Measurements from ENCODE around the gene NOTCH3. TPM values are rescaled to one million over a fixed set of nuclear protein-coding genes. Genes with fewer than 3 reads are reported as not detected.
A peak's percentile ranks its signal among the peaks of the same experiment; 100 is the strongest.

NOTCH3 gene
- total RNA-seq, 2 donors from 2014 or later = 0.02 TPM

DNA sequence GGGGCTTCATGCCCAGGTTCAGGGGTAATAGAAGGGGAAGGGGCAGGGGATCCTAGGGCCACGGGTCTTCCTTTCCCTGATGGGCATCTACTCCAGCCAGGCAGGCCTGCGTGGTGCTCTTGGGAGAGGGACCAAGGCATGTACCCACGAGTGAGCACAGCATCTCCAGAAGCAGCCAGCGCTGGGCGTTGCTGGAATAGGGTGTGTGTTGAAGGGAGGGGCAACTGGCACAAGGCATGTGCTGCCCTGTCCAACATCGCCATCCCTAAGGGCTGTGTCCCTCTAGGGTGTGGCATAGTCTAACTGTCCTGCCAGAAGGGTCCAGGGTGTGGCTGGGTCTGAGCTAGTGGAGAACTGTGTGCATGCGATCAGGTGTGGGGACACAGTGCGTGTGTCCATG, 2.9 kb downstream of the NOTCH3 start:
- Mint-ChIP-seq H3K36me3 (ENCODE audit: insufficient read depth in 2 of 2) (peaks cover 0 to 5% of the 10 kb centered on the region in 2 donors), H3K4me3 (no peak overlapping the region), H3K4me1 (ENCODE audit: low read depth) (peaks cover 9% of the 10 kb centered on the region), H3K9me3 (no peaks in the 10 kb centered on the region), H3K27ac (no peak overlapping the region), H3K27me3 (ENCODE audit: low read depth) (peaks cover 65% of the 10 kb centered on the region)
- peak in 1 of 2 donors; percentile 8 for ATAC-seq (replicated peaks in 1 of 2)
- no peak for DNase-seq

DNA sequence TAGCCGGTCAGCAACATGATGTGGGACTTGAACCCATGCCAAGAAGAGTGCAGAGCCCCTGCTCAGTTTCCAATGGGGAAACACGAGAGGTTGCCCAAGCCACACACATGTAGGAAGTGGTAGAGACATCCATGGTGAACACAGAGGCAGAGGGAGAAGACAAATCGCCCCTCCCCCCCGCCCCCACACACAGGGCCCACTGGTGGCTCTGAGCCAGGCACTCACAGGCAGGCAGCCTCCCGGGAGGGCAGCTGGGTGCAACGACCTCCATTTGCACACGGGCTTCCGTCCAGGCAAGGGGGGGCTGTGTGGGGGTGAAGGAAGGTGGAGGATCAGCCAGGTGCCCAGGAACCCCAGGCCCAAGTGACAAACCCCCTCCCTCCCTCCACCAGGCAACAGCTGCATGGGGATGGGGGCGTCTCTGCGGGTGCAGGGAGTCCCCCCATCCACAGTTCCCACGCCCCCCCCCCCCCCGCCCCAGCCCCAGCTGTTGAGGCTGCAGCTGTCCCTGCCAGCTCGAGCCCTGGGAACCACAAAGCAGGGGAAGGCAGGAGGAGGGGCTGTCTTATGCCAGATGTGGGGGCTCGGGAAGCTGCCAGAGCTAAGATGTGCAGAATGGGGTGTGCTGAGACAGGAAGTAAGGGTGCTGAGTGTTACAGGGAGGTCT, 3.4 kb downstream of the NOTCH3 start:
- H3K27ac Mint-ChIP-seq = no peak overlapping the region
- peaks cover 60% of the 10 kb centered on the region for H3K27me3 Mint-ChIP-seq (ENCODE audit: low read depth)
- H3K4me1 Mint-ChIP-seq (ENCODE audit: low read depth) = peaks cover 9% of the 10 kb centered on the region
- ATAC-seq (replicated peaks in 1 of 2) (no peak), DNase-seq (no peak)
- no peaks in the 10 kb centered on the region for H3K9me3 Mint-ChIP-seq
- H3K36me3 Mint-ChIP-seq (ENCODE audit: insufficient read depth in 2 of 2) = peaks cover 0 to 5% of the 10 kb centered on the region in 2 donors
- no peak overlapping the region for H3K4me3 Mint-ChIP-seq

GRCh38 chr19:15196360-15197005, 4.3 kb downstream of the NOTCH3 start:
- peaks cover 9% of the 10 kb centered on the region for H3K4me1 Mint-ChIP-seq (ENCODE audit: low read depth)
- no peak overlapping the region for H3K27ac Mint-ChIP-seq
- peaks cover 0 to 3% of the 10 kb centered on the region in 2 donors for H3K36me3 Mint-ChIP-seq (ENCODE audit: insufficient read depth in 2 of 2)
- peaks cover 51% of the 10 kb centered on the region for H3K27me3 Mint-ChIP-seq (ENCODE audit: low read depth)
- DNase-seq (no peak), ATAC-seq (replicated peaks in 1 of 2) (no peak)
- H3K9me3 Mint-ChIP-seq = no peaks in the 10 kb centered on the region
- peak overlapping the region in 1 of 2 donors; percentile 47 for H3K4me3 Mint-ChIP-seq

DNA sequence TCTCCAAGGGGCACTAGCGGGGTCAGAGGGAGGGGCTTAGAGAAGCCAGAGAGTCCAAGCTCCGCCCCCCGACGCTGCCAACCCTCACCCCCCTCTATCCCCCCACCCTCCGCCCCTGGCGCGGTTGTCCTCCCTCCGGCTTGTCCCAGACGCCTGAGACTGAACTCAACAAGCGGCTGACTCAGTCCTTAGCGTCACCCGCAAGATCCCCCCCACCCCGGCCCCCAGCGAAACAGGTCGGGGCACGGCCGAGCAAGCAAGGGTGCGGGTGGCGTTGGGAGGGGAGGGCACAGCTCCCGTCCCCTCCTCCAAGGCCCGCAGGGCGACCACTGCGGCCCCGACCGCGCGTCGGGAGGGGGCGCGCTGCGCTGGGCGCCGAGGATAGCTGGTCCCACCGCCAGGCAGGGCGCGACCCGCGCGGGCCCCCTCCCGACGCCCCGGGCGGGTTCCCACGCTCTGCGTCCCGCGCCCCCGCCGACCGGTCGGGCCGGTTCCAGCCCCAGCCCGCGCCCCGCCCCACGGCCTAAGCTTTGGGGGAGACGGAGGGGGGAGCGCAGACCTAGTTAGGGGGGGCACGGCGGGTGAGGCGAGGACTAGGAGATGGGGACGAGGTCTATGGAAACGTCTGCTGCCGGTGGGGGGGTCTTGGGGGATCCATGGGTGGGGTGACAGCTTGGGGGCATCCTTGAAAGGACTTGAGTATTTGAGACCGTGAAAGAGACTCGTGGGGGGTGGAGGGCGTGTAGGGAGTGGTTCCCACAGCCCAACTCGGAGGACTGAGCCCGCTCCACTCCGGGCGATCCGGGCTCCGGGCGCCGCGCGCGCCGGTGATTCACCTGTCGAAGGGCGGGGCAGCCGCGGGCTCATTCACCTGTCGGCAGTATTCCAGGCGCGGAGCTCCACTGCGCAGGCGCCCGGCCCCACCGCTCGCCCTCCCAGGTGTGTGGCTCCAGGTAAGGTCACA, 5.1 kb downstream of the NOTCH3 start:
- ATAC-seq (replicated peaks in 1 of 2) = peak; percentile 51 to 53
- peak in 1 of 2 donors; percentile 15 for DNase-seq
- Mint-ChIP-seq H3K4me3 (peak overlapping the region in 1 of 2 donors; percentile 61), H3K9me3 (no peaks in the 10 kb centered on the region), H3K27ac (no peak overlapping the region), H3K4me1 (ENCODE audit: low read depth) (peaks cover 9% of the 10 kb centered on the region), H3K27me3 (ENCODE audit: low read depth) (peaks cover 46% of the 10 kb centered on the region), H3K36me3 (ENCODE audit: insufficient read depth in 2 of 2) (peaks cover 0 to 3% of the 10 kb centered on the region in 2 donors)

- DNase-seq (no peak), ATAC-seq (replicated peaks in 1 of 2) (peak in 1 of 2 donors; percentile 8)
- Mint-ChIP-seq H3K27me3 (ENCODE audit: low read depth) (peaks cover 46% of the 10 kb centered on the region), H3K36me3 (ENCODE audit: insufficient read depth in 2 of 2) (peaks cover 0 to 3% of the 10 kb centered on the region in 2 donors), H3K27ac (no peak overlapping the region), H3K9me3 (no peaks in the 10 kb centered on the region), H3K4me1 (ENCODE audit: low read depth) (peaks cover 9% of the 10 kb centered on the region), H3K4me3 (peak overlapping the region; percentile 28 to 33)
Observed at GRCh38 chr19:15194938-15195337, 5.9 kb downstream of the NOTCH3 start.

- no peak for DNase-seq
- Mint-ChIP-seq H3K27me3 (ENCODE audit: low read depth) (peaks cover 21% of the 10 kb centered on the region), H3K9me3 (no peaks in the 10 kb centered on the region), H3K4me1 (ENCODE audit: low read depth) (peaks cover 4% of the 10 kb centered on the region), H3K36me3 (ENCODE audit: insufficient read depth in 2 of 2) (no peaks in the 10 kb centered on the region), H3K27ac (no peak overlapping the region), H3K4me3 (no peak overlapping the region)
- no peak for ATAC-seq (replicated peaks in 1 of 2)
Observed at GRCh38 chr19:15191982-15192381, 8.8 kb downstream of the NOTCH3 start.

DNA sequence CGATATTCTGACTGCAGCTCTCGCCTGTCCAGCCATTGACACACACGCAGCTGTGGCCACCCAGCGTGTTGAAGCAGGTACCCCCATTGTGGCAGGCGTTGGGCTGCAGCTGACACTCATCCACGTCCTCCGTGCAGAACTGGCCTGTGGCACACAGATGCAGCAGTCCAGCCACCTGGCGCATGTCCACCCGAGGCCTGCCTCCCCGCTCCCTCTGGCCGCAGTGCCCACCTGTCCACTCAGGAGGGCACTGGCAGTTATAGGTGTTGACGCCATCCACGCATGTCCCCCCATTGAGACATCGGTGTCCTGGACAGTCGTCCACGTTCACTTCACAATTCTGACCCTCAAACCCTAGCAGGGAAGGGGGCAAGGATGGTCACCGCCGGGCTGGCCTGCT, 9.3 kb downstream of the NOTCH3 start:
- Mint-ChIP-seq H3K36me3 (ENCODE audit: insufficient read depth in 2 of 2) (no peaks in the 10 kb centered on the region), H3K4me3 (no peak overlapping the region), H3K27me3 (ENCODE audit: low read depth) (peaks cover 16% of the 10 kb centered on the region), H3K9me3 (no peaks in the 10 kb centered on the region), H3K4me1 (ENCODE audit: low read depth) (peaks cover 4% of the 10 kb centered on the region), H3K27ac (no peak overlapping the region)
- ATAC-seq (replicated peaks in 1 of 2) = no peak
- DNase-seq = no peak

DNA sequence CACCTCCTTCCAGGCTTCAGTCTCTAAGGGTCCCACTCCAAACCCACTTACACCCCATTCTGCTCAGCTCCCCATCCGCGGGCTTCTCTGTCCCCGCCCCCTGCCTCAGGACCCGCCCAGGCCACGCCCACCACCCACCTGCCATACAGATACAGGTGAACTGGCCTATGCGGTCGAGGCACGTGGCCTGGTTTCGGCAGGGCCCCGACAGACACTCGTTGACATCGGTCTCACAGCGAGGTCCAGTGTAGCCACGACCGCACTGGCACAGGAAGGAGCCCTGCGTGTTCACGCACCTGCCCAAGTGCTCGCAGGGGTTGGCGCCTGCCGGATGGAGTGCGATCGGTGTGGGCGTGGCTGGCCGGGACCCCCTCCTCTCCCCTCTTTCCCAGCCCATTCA, 11.9 kb downstream of the NOTCH3 start:
- Mint-ChIP-seq H3K9me3 (no peaks in the 10 kb centered on the region), H3K36me3 (ENCODE audit: insufficient read depth in 2 of 2) (no peaks in the 10 kb centered on the region), H3K4me3 (no peak overlapping the region), H3K27ac (no peak overlapping the region), H3K4me1 (ENCODE audit: low read depth) (no peaks in the 10 kb centered on the region), H3K27me3 (ENCODE audit: low read depth) (no peaks in the 10 kb centered on the region)
- no peak for DNase-seq
- ATAC-seq (replicated peaks in 1 of 2) = no peak

DNA sequence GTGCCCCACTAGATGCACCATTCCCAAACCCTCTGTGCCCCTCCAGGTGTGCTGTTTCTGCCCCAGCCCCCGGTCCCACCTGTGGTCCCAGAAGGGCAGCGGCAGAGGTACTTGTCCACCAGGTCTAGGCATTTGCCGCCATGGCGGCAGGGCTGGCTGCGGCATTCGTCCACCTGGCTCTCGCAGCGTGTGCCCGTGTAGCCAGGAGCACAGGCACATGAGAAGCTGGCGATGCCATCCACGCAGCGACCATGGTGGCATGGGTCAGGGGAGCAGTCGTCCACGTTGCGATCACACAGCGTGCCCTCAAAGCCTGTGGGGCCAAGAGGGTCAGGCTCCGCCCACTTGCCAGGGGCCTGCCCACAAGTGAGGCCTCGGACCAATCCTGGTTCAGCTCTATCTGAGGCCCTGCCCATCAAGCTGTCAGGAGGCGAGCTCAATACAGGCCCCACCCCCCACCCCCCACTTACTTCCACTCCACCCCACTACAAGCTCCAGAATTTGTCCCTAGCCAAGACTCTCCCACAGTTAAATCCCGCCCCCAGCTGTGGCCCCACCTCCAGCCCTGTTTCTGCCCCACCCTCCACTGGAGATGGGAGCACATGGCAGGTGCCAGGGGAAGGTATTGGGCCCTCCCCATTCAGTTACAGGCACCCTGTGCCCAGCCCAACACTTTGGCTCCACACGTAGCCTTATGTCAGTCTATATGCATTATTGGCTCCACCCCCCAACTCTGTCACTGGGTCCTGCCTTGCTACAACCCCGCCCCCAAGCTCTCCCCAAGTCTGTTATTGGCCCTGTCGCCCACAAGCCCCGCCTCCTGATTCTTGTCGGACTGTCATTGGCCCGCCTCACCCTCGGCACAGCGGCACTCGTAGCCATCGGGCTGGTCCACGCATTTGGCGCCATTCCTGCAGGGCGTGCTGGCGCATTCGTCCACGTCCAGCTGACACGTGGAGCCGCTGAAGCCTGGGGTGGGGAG, 13.5 kb downstream of the NOTCH3 start:
- H3K9me3 Mint-ChIP-seq = no peaks in the 10 kb centered on the region
- no peak overlapping the region for H3K27ac Mint-ChIP-seq
- no peaks in the 10 kb centered on the region for H3K4me1 Mint-ChIP-seq (ENCODE audit: low read depth)
- H3K4me3 Mint-ChIP-seq = no peak overlapping the region
- no peaks in the 10 kb centered on the region for H3K27me3 Mint-ChIP-seq (ENCODE audit: low read depth)
- no peak for DNase-seq
- no peak for ATAC-seq (replicated peaks in 1 of 2)
- H3K36me3 Mint-ChIP-seq (ENCODE audit: insufficient read depth in 2 of 2) = no peaks in the 10 kb centered on the region

DNA sequence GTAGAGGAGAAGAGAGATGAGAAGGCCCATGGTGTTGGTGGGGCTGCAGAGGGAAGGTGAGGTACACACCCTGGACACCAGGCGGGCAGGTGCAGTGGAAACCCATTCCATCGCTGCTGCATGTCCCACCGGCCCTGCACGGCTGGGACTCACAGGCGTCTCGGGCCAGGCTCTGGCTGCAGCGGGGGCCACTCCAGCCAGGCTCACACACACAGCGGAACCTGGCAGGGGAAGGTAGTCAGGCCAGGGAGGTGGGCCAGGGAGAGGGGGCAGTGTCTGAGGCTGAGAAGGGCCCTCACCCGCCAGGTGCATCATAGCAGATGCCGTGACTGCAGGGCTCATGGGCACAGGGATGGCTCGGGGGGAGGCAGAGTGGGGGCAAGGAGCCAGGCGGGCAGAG, 15.6 kb downstream of the NOTCH3 start:
- H3K9me3 Mint-ChIP-seq = no peaks in the 10 kb centered on the region
- no peaks in the 10 kb centered on the region for H3K36me3 Mint-ChIP-seq (ENCODE audit: insufficient read depth in 2 of 2)
- ATAC-seq (replicated peaks in 1 of 2) = no peak
- no peaks in the 10 kb centered on the region for H3K27me3 Mint-ChIP-seq (ENCODE audit: low read depth)
- no peak for DNase-seq
- H3K4me3 Mint-ChIP-seq = no peak overlapping the region
- H3K27ac Mint-ChIP-seq = no peak overlapping the region
- H3K4me1 Mint-ChIP-seq (ENCODE audit: low read depth) = no peaks in the 10 kb centered on the region

DNA sequence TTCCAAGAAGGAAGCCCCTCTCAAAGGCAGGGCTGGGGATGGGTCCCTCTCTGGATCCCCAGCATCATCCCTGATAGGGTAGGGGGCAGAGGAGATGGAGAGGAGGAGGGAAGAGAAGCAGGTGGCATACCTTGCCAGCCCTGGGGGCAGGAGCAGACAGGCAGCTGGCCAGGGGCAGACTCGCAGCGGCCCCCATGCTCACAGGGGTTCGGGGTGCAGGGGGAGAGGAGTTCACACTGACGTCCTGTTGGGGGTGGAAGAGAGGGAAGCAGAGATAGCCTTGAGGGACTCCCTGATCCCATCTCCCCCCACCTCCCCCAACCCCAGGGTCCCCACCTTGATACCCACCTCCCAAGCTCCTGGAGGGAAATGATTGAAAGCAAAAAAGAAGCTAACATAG, 16.0 kb downstream of the NOTCH3 start:
- H3K4me1 Mint-ChIP-seq (ENCODE audit: low read depth) = no peaks in the 10 kb centered on the region
- H3K36me3 Mint-ChIP-seq (ENCODE audit: insufficient read depth in 2 of 2) = no peaks in the 10 kb centered on the region
- no peaks in the 10 kb centered on the region for H3K27me3 Mint-ChIP-seq (ENCODE audit: low read depth)
- H3K9me3 Mint-ChIP-seq = no peaks in the 10 kb centered on the region
- no peak overlapping the region for H3K27ac Mint-ChIP-seq
- no peak for ATAC-seq (replicated peaks in 1 of 2)
- no peak for DNase-seq
- H3K4me3 Mint-ChIP-seq = no peak overlapping the region

DNA sequence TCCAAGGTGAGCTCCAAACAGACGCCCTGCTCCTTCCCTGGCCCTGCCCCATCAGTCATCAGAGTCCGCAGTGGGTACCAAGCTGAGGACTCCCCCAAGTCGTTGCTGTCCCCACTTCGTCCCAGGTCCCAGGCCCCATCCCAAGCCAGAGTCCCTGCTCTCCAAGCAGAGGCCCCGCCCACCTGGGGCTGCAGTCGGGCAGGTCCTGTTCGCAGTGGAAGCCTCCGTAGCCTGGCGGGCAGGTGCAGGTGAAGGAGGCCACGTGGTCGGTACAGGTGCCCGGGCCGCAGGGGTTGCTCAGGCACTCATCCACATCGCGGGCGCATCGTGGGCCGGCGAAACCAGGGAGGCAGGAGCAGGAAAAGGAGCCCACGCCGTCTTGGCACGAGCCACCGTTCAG, 19.4 kb downstream of the NOTCH3 start:
- no peaks in the 10 kb centered on the region for H3K9me3 Mint-ChIP-seq
- peaks cover 7% of the 10 kb centered on the region for H3K4me1 Mint-ChIP-seq (ENCODE audit: low read depth)
- DNase-seq (no peak), ATAC-seq (replicated peaks in 1 of 2) (no peak)
- peaks cover 0 to 1% of the 10 kb centered on the region in 2 donors for H3K36me3 Mint-ChIP-seq (ENCODE audit: insufficient read depth in 2 of 2)
- H3K27me3 Mint-ChIP-seq (ENCODE audit: low read depth) = peaks cover 6% of the 10 kb centered on the region
- H3K27ac Mint-ChIP-seq = no peak overlapping the region
- no peak overlapping the region for H3K4me3 Mint-ChIP-seq

Data from activated T-cell treated with anti-CD3 and anti-CD28 coated beads, Interleukin-2, amount 50 U/mL, for 72 hours (primary cell).